ENCODE measurements around the gene OR13A1.

DNA sequence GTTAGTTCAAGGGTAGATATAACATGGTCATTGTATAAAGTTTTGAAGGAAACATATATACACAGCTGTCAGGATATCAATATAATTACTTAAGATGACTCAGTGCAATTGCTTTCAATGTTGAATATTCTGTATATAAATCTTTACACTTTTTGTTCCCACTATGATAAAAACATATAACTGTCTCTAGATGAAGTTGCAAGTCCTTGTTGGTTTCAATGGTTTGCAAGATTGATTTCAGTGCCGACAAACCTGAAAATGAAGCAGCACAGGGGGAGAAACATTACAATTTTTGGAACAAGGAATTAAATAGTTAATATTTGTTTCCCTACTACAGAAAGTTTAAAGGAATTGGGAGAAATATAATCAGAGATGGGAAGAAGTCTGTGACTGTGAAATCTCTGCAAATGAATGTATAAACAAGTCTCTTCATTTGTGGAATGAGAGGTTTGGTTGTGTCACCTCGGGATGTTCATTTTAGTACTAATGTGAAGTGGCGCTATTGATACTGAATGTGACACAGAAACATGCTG is 54.1 kb downstream of the OR13A1 start:
- no peak for TF ChIP-seq POLR2A (IDR thresholded peaks at IDR 0.05)
- TF ChIP-seq, protein P1, sequence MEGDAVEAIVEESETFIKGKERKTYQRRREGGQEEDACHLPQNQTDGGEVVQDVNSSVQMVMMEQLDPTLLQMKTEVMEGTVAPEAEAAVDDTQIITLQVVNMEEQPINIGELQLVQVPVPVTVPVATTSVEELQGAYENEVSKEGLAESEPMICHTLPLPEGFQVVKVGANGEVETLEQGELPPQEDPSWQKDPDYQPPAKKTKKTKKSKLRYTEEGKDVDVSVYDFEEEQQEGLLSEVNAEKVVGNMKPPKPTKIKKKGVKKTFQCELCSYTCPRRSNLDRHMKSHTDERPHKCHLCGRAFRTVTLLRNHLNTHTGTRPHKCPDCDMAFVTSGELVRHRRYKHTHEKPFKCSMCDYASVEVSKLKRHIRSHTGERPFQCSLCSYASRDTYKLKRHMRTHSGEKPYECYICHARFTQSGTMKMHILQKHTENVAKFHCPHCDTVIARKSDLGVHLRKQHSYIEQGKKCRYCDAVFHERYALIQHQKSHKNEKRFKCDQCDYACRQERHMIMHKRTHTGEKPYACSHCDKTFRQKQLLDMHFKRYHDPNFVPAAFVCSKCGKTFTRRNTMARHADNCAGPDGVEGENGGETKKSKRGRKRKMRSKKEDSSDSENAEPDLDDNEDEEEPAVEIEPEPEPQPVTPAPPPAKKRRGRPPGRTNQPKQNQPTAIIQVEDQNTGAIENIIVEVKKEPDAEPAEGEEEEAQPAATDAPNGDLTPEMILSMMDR (IDR thresholded peaks at IDR 0.05), result no peak

Measured in stomach (tissue), 4 donors.